GM06990 (cell line): ENCODE results near the gene RAB5A.
"Not testable (repeated sequence)": the region's sequence is repeated elsewhere in the genome, so short reads cannot be mapped to it uniquely, and the experiment has no call there.

Experiments used
- DNase-seq: peaks from one replicate; pipeline ENCODE4 v3.0.0-alpha.2; 2011; ENCODE audit not compliant: insufficient read length; ENCODE audit errors: extremely low read depth
- H3K27me3 ChIP-seq: replicated peaks from 2 replicates; pipeline ENCODE4 v1.6.0; 2011; ENCODE audit warnings: low read length; ENCODE audit not compliant: control insufficient read depth, insufficient read depth
- H3K36me3 ChIP-seq: 2 replicates; pipeline ENCODE4 v1.5.1; 2011; ENCODE audit warnings: low read length; ENCODE audit not compliant: control insufficient read depth, insufficient read depth
- H3K4me3 ChIP-seq: replicated peaks from 2 replicates; pipeline ENCODE4 v1.5.1; 2011; ENCODE audit warnings: low read depth, mild to moderate bottlenecking, control low read depth, low read length
- TF ChIP-seq, protein P1 (sequence below): IDR thresholded peaks from 2 replicates; pipeline ENCODE4 v1.5.1; 2011; ENCODE audit warnings: low read length, control low read depth, mild to moderate bottlenecking, inconsistent platforms; ENCODE audit not compliant: insufficient read depth, poor library complexity, severe bottlenecking

RAB5A gene

DNA sequence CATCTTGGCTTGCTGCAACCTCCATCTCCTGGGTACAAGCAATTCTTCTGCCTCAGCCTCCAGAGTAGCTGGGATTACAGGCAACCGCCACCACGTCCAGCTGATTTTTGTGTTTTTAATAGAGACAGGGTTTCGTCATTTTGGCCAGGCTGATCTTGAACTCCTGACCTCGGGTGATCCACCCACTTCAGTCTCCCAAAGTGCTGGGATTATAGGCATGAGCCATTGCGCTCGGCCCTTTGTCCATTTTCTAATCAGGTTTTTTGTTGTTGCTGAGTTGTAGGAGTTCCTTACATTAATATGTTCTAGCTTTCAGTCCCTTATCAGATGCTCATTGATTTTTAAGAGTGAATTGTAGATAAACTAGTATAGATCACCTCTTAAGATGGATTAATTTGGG, 20.3 kb downstream of the RAB5A start:
- no peak overlapping the region for H3K4me3 ChIP-seq
- no peaks in the 10 kb centered on the region; the same call in none of the 2 replicates for H3K36me3 ChIP-seq
- no peak for DNase-seq
- H3K27me3 ChIP-seq = no peaks in the 10 kb centered on the region
- TF ChIP-seq, protein P1, sequence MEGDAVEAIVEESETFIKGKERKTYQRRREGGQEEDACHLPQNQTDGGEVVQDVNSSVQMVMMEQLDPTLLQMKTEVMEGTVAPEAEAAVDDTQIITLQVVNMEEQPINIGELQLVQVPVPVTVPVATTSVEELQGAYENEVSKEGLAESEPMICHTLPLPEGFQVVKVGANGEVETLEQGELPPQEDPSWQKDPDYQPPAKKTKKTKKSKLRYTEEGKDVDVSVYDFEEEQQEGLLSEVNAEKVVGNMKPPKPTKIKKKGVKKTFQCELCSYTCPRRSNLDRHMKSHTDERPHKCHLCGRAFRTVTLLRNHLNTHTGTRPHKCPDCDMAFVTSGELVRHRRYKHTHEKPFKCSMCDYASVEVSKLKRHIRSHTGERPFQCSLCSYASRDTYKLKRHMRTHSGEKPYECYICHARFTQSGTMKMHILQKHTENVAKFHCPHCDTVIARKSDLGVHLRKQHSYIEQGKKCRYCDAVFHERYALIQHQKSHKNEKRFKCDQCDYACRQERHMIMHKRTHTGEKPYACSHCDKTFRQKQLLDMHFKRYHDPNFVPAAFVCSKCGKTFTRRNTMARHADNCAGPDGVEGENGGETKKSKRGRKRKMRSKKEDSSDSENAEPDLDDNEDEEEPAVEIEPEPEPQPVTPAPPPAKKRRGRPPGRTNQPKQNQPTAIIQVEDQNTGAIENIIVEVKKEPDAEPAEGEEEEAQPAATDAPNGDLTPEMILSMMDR = no peak

DNA sequence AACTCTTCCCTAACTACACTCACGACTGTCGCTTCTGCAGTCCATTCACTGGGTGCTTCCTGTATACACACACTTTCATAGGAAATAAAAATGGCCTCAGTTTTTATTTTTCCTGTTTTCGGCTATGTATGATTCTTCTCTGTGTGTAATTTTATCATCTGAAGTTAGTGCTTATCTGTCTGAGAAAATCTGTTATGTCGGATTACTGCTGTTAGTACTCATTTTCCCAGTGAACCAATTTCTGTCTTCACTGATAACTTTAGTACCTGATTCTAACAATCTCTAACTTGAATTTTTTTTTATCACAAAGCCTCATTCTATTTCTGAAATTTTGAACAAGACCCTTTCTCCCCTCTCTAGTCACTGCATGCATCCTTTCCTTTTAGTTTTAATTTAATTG, 20.9 kb downstream of the RAB5A start:
- no peak for DNase-seq
- Histone ChIP-seq H3K27me3 (no peaks in the 10 kb centered on the region), H3K36me3 (no peaks in the 10 kb centered on the region; the same call in none of the 2 replicates), H3K4me3 (no peak overlapping the region)
- TF ChIP-seq, protein P1 = no peak

- Histone ChIP-seq H3K4me3 (no peak overlapping the region), H3K27me3 (no peaks in the 10 kb centered on the region), H3K36me3 (no peaks in the 10 kb centered on the region; the same call in none of the 2 replicates)
- TF ChIP-seq, protein P1 = no peak
- no peak for DNase-seq
These were observed 23.4 kb downstream of the RAB5A start for GRCh38 chr3:19970327-19970726.

DNA sequence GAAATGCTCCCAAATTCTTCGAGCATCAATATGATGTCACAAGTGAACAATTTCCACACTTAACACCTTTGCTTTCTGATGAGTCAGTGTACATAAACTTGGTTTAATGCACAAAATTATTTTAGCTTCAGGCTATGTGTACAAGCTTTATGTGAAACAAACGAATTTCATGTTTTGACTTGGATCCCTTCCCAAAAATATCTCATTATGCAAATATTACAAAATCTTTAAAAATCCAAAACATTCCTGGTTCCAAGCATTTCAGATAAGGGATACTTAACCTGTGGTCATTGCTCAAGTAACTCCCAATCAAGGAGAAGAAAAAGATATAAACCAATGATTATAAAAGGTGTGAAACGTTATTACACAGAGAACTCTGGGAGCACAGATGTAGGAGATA, 25.2 kb downstream of the RAB5A start:
- TF ChIP-seq, protein P1 = no peak

GRCh38 chr3:19988904-19989303, 42.0 kb downstream of the RAB5A start:
- H3K36me3 ChIP-seq, DNase-seq, H3K4me3 ChIP-seq, H3K27me3 ChIP-seq: not testable (repeated sequence)

More for the DNA sequence above, 25.2 kb downstream of the RAB5A start:
- H3K4me3 ChIP-seq = no peak overlapping the region
- no peaks in the 10 kb centered on the region for H3K27me3 ChIP-seq
- no peaks in the 10 kb centered on the region; the same call in none of the 2 replicates for H3K36me3 ChIP-seq
- no peak for DNase-seq

DNA sequence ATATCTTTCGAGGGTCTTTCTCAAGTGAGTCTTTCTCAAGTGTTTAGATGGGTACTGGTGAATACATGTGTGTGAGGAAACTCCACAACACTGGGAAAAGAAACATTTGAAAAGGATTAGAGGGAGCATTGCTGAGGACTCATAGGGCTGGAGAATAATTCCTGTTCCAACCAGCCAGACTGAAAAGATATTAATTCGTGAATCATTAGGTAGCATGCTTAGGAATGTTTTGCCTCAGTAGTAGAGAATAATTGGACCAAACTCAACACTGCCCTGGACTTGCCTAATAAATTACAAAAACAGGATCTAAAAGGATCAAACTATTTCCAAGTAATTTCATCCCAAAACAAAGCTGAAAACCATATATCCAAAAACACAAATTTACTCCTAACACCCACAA, 47.9 kb downstream of the RAB5A start:
- TF ChIP-seq, protein P1 = no peak
- H3K27me3 ChIP-seq = no peaks in the 10 kb centered on the region
- H3K36me3 ChIP-seq = no peaks in the 10 kb centered on the region
- no peak overlapping the region for H3K4me3 ChIP-seq
- DNase-seq = no peak
